ENCODE measurements around the gene SNX10. TPM values are rescaled to one million over a fixed set of nuclear protein-coding genes. Genes with fewer than 3 reads are reported as not detected.

SNX10 gene
- total RNA-seq, 1 experiment from 2014 or later = 7.9 TPM

DNA sequence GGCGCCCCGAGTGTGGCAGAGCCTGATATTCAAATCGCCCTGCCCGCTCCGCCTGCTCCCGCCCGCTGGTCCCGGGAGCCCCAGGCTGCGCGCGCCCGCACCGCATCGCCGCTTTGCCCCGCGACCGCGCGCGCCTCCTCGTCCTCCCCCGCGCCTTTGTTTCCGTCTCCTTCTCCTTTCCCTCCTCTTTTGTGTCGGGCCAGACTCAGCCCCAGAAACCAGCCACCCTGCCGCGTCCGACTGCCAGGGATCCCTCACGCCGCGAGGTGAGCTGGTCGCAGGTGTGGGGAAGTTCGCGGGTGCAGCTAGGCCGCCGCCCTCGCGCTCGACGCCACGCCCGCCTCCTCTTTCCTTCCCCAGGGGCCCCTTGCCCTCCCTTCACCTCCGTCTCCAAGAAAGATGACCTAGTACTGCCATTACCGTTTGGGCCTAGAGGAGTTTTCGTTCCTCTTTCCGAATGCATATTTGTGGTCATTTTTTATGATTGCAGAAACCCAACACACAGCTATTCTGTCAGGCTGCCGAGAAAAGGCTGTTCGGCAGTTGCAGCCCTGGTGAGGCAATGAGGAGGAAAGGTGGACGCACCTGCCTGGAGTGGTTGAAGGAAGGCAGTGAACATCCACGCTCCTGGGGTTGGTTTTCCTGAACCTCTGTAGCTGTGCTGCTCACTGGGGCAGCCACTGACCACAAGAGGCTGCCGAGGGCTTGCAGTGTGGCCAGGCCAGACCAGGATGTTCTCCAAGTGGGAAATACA is 107.3 kb downstream of the SNX10 start:
- ATAC-seq = peak; percentile 79
- peak overlapping the region; percentile 90 for H2AFZ ChIP-seq (ENCODE audit: low read length)
- no peaks in the 10 kb centered on the region for H3K9me3 ChIP-seq (ENCODE audit: low read length)
- peak overlapping the region; percentile 63 for H3K9ac ChIP-seq (ENCODE audit: low read length)
- DNase-seq = peak; percentile 53
- no peaks in the 10 kb centered on the region for H3F3A ChIP-seq (ENCODE audit: low read length, unreplicated experiment)
- H3K4me2 ChIP-seq (ENCODE audit: low read length) = peak overlapping the region; percentile 77
- CTCF ChIA-PET = interaction anchor here (0.6 to 3.1 kb wide), 3 partner anchors 30 to 219 kb away, joined by 3 to 16 read pairs (median 3); no protein-coding TSS in a partner anchor
- H3K36me3 ChIP-seq (ENCODE audit: low read depth, low read length) = no peaks in the 10 kb centered on the region
- H3K79me2 ChIP-seq (ENCODE audit: low read length) = no peaks in the 10 kb centered on the region
- intact Hi-C loops (cut with micrococcal nuclease) = loop anchor here (1.0 to 2.0 kb wide), 5 partner anchors 30 to 268 kb away; no protein-coding TSS in a partner anchor
- no peaks in the 10 kb centered on the region for H4K20me1 ChIP-seq (ENCODE audit: low read length)
- TSS peak; percentile 73 for BruUV-seq (replicated peaks)
- H3K27me3 ChIP-seq (ENCODE audit: low read length) = no peaks in the 10 kb centered on the region
- H3K9me2 ChIP-seq (replicated peaks; ENCODE audit: low read length) = no peaks in the 10 kb centered on the region
- peak overlapping the region; percentile 20; the same call in 1 of the 2 replicates for H3K27ac ChIP-seq (ENCODE audit: low read length)
- POLR2A ChIA-PET (ENCODE audit: unreplicated experiment) = interaction anchor here (0.6 kb wide), 1 partner anchor 10 kb away, joined by 3 read pairs; no protein-coding TSS in a partner anchor
- peaks cover 11% of the 10 kb centered on the region for H3K4me1 ChIP-seq (ENCODE audit: insufficient read depth, low read length)
- TF ChIP-seq, protein P1, sequence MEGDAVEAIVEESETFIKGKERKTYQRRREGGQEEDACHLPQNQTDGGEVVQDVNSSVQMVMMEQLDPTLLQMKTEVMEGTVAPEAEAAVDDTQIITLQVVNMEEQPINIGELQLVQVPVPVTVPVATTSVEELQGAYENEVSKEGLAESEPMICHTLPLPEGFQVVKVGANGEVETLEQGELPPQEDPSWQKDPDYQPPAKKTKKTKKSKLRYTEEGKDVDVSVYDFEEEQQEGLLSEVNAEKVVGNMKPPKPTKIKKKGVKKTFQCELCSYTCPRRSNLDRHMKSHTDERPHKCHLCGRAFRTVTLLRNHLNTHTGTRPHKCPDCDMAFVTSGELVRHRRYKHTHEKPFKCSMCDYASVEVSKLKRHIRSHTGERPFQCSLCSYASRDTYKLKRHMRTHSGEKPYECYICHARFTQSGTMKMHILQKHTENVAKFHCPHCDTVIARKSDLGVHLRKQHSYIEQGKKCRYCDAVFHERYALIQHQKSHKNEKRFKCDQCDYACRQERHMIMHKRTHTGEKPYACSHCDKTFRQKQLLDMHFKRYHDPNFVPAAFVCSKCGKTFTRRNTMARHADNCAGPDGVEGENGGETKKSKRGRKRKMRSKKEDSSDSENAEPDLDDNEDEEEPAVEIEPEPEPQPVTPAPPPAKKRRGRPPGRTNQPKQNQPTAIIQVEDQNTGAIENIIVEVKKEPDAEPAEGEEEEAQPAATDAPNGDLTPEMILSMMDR (conservative IDR thresholded peaks at IDR 0.05; ENCODE audit: low read depth, low read length) = peak; percentile 43; the same call in 1 of the 2 replicates
- TF ChIP-seq EZH2phosphoT487 (IDR thresholded peaks at IDR 0.05; ENCODE audit: borderline replicate concordance, low read length) = no peak
- peak overlapping the region; percentile 75 for H3K4me3 ChIP-seq (ENCODE audit: low read length)

DNA sequence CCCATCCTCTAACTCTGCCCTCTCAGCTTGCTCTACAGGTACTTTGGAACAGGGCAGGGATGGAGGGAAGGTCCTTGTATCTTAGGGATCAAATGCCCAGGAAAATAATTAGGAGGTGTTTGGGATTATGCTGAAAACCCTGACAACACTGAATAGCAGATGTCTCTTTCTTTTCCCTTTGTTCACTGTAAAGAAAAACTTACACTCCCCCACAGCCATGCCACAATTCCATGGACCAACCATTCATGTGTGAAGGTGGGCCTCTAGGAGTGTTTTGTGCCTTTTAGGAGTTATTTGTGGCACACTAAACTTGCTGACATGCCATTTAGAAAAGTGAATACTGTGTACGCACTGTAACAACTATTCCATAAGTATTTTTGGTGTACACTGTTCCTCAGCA is 108.1 kb downstream of the SNX10 start:
- POLR2A ChIA-PET (ENCODE audit: unreplicated experiment) = no interaction called here
- no peak for DNase-seq
- no peaks in the 10 kb centered on the region for H3K9me2 ChIP-seq (replicated peaks; ENCODE audit: low read length)
- intact Hi-C loops (cut with micrococcal nuclease) = loop anchor here (1.0 to 2.0 kb wide), 4 partner anchors 31 to 149 kb away; no protein-coding TSS in a partner anchor
- H3K9ac ChIP-seq (ENCODE audit: low read length) = no peak overlapping the region
- no peaks in the 10 kb centered on the region for H3K9me3 ChIP-seq (ENCODE audit: low read length)
- CTCF ChIA-PET = interaction anchor here (0.6 to 3.1 kb wide), 2 partner anchors 31 to 220 kb away, joined by 3 to 16 read pairs; no protein-coding TSS in a partner anchor
- H4K20me1 ChIP-seq (ENCODE audit: low read length) = no peaks in the 10 kb centered on the region
- BruUV-seq (replicated peaks) = no TSS peak
- no peak for ATAC-seq
- no peak overlapping the region for H2AFZ ChIP-seq (ENCODE audit: low read length)
- H3K27ac ChIP-seq (ENCODE audit: low read length) = no peak overlapping the region
- peak overlapping the region; percentile 77 for H3K4me2 ChIP-seq (ENCODE audit: low read length)
- no peaks in the 10 kb centered on the region for H3K36me3 ChIP-seq (ENCODE audit: low read depth, low read length)
- no peaks in the 10 kb centered on the region for H3F3A ChIP-seq (ENCODE audit: low read length, unreplicated experiment)
- no peaks in the 10 kb centered on the region for H3K27me3 ChIP-seq (ENCODE audit: low read length)
- no peaks in the 10 kb centered on the region for H3K79me2 ChIP-seq (ENCODE audit: low read length)
- TF ChIP-seq EZH2phosphoT487 (IDR thresholded peaks at IDR 0.05; ENCODE audit: borderline replicate concordance, low read length) (no peak), EZH2 (IDR thresholded peaks at IDR 0.05; ENCODE audit: low read length, unreplicated experiment) (no peak)
- TF ChIP-seq, protein P1 (conservative IDR thresholded peaks at IDR 0.05; ENCODE audit: low read depth, low read length) = no peak
- H3K4me3 ChIP-seq (ENCODE audit: low read length) = peak overlapping the region; percentile 75
- peaks cover 11% of the 10 kb centered on the region for H3K4me1 ChIP-seq (ENCODE audit: insufficient read depth, low read length)

DNA sequence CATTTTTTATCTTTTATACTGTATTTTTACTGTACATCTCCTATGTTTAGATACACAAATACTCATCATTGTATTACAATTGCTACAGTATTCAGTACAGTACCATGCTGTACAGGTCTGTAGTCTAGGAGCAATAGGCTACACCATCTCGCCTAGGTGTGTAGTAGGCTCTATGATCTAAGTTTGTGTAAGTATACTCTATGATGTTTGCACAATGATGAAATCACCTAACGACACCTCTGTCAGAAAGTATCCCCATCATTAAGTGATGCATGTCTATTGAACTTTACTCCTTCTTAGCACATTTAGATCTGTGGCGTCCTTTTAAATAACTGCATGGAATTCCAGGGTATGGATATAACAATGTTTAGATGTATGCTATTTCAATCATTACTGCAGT is 112.0 kb downstream of the SNX10 start:
- TF ChIP-seq, protein P1 (conservative IDR thresholded peaks at IDR 0.05; ENCODE audit: low read depth, low read length) = no peak
- TF ChIP-seq EZH2 (IDR thresholded peaks at IDR 0.05; ENCODE audit: low read length, unreplicated experiment) = no peak
- TF ChIP-seq EZH2phosphoT487 (IDR thresholded peaks at IDR 0.05; ENCODE audit: borderline replicate concordance, low read length) = no peak
- peaks cover 11% of the 10 kb centered on the region for H3K4me1 ChIP-seq (ENCODE audit: insufficient read depth, low read length)
- intact Hi-C loops (cut with micrococcal nuclease) = no loop called here
- H3F3A ChIP-seq (ENCODE audit: low read length, unreplicated experiment) = no peaks in the 10 kb centered on the region
- no peaks in the 10 kb centered on the region for H3K36me3 ChIP-seq (ENCODE audit: low read depth, low read length)
- H3K4me3 ChIP-seq (ENCODE audit: low read length) = no peak overlapping the region
- ChIA-PET CTCF (interaction anchor here (0.6 kb wide), 1 partner anchor 15 kb away, joined by 3 read pairs; no protein-coding TSS in a partner anchor), POLR2A (ENCODE audit: unreplicated experiment) (interaction anchor here (0.6 kb wide), 1 partner anchor 36 kb away, joined by 4 read pairs; no protein-coding TSS in a partner anchor)
- H3K9me3 ChIP-seq (ENCODE audit: low read length) = no peaks in the 10 kb centered on the region
- no peaks in the 10 kb centered on the region for H3K27me3 ChIP-seq (ENCODE audit: low read length)
- no peak overlapping the region for H3K9ac ChIP-seq (ENCODE audit: low read length)
- no peak overlapping the region for H3K4me2 ChIP-seq (ENCODE audit: low read length)
- H2AFZ ChIP-seq (ENCODE audit: low read length) = no peak overlapping the region
- no peak overlapping the region for H3K27ac ChIP-seq (ENCODE audit: low read length)
- ATAC-seq = no peak
- BruUV-seq (replicated peaks) = no TSS peak
- no peak for DNase-seq
- H3K9me2 ChIP-seq (replicated peaks; ENCODE audit: low read length) = no peaks in the 10 kb centered on the region
- no peaks in the 10 kb centered on the region for H3K79me2 ChIP-seq (ENCODE audit: low read length)
- no peaks in the 10 kb centered on the region for H4K20me1 ChIP-seq (ENCODE audit: low read length)

Data from PC-3 (cell line).